ENCODE results near the gene PKDREJ. TPM values are rescaled to one million over a fixed set of nuclear protein-coding genes. Genes with fewer than 3 reads are reported as not detected.

PKDREJ gene
- total RNA-seq, 2 donors from 2014 or later = under 0.01 to 0.33 TPM

DNA sequence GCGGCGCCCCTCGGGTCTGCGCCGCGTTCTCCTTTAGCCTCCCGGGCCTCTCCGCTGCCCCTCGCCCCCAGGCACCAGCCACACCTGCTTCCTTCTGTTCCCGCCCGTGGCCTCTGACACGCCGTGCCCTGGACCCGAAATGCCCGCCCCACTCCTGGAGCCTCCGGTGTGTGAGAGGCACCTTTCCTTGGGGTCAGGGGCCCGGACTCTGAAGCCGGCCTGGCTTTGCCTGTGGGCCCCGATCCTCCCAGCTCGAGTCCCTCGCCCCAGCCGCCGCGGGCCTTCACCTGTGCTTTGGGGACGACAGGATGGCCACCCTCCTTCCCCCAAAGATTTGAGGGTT lies 12.4 kb downstream of the PKDREJ start:
- DNase-seq (peak in 1 of 4 donors; percentile 20), ATAC-seq (peak; percentile 12)
- Histone ChIP-seq H3K4me3 (peak overlapping the region; percentile 57 to 74), H3K27ac (peak overlapping the region in 3 of 4 donors; percentile 76 to 87 (median 85)), H3K4me1 (peaks cover 17% of the 10 kb centered on the region), H3K27me3 (no peaks in the 10 kb centered on the region), H3K36me3 (replicated peaks in 1 of 2; ENCODE audit: insufficient read depth in 1 of 2, low read depth in 2 of 2) (no peaks in the 10 kb centered on the region), H3K9me3 (no peaks in the 10 kb centered on the region)
- no peak for TF ChIP-seq POLR2A (IDR thresholded peaks at IDR 0.05)
- TF ChIP-seq CTCF (IDR thresholded peaks at IDR 0.05) = no peak
- intact Hi-C loops (cut with DNase I) = no loop called here
- WGBS, 2 donors = 0 to 8% methylated on average over 6 to 24 of the region's 25 CpGs

DNA sequence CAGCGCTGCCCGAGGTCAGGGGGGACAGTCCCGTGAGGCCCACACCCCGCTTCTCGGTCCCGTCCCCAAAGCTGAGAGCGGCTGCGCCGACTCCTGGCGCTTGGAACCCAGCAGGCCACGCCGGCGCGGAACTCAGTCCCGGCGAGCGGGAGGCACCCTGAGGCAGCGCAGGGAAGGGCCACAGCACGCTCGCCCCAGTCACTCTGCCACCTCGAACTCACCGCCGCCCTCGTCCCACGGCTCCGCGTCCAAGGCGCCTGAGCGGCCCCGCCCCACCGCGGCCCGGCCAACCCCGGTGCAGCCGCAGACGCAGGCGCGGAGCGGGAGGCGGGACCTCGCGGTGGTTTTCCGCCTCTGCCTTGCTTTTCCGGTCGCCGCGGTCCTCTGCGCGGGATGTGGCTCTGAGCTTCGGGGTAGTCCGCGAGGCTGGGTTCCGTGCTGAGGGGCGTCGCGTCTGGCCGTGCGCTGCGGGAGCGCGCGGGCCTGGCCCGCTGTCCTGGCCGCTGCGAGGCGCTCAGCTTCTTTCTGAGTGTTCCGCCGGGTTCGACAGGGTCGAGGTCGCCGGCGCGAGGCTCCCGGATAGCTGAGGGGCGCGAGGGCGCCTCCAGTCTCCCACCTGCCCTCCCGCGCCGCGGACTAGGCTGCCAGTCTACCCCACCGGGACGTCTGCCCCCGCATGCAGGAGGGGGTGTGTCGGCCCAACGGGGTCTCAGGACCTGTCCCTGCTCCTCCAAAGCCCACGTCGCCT lies 12.9 kb downstream of the PKDREJ start, which contains the start of gene CDPF1:
Gene CDPF1 (minus strand): TSS at position 259 of the 748 bp plus-strand sequence. CDS start 2,009 bp downstream, outside the sequence.
- Histone ChIP-seq H3K9me3 (no peaks in the 10 kb centered on the region), H3K27ac (peak within 1 kb of the TSS; percentile 59 to 87 (median 80)), H3K4me1 (peaks cover 23% of the 10 kb centered on the region), H3K4me3 (peak within 1 kb of the TSS; percentile 57 to 74), H3K27me3 (no peaks in the 10 kb centered on the region), H3K36me3 (replicated peaks in 1 of 2; ENCODE audit: insufficient read depth in 1 of 2, low read depth in 2 of 2) (no peaks in the 10 kb centered on the region)
- peak in 3 of 7 experiments; percentile 2 to 21 (median 9) for TF ChIP-seq CTCF (IDR thresholded peaks at IDR 0.05)
- TF ChIP-seq POLR2A (IDR thresholded peaks at IDR 0.05) = peak; percentile 71 to 81 (median 74)
- ATAC-seq = peak; percentile 96
- intact Hi-C loops (cut with DNase I) = no loop called here
- peak; percentile 90 to 93 (median 91) for DNase-seq
- 1 to 3% methylated on average over 17 to 88 of the region's 89 CpGs for WGBS, 2 donors

DNA sequence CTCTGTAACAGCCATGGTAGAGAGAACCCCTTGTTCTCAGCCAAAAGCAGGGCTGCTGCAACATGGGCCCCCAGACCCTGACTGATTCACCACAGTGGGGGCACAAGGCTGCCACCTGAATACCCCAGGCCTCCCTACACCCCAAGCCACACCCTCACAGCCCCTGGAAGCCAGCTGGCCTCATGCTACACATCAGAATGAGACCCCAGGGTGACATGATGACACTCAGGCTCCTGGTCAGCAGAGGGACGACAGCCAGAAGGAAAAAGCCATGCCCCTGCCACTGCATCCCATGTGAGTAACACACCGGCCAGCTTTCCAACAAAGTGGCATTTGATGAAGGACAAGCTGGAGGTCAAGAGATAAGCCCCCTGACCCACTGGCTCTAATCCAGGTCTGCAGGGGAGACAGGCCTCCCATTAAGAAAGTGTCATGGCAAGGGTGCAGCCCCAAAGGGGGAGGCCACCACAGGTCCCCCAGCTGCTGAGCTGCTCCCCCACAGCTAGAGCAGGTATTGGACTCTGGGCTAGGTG lies 15.6 kb downstream of the PKDREJ start:
- no peak overlapping the region for H3K4me3 ChIP-seq
- ATAC-seq (no peak), DNase-seq (no peak)
- no peaks in the 10 kb centered on the region for H3K9me3 ChIP-seq
- no peak for TF ChIP-seq POLR2A (IDR thresholded peaks at IDR 0.05)
- no peak for TF ChIP-seq CTCF (IDR thresholded peaks at IDR 0.05)
- peaks cover 25% of the 10 kb centered on the region for H3K4me1 ChIP-seq
- 67 to 80% methylated on average over 1 to 2 of the region's 2 CpGs for WGBS, 2 donors
- H3K36me3 ChIP-seq (replicated peaks in 1 of 2; ENCODE audit: insufficient read depth in 1 of 2, low read depth in 2 of 2) = no peaks in the 10 kb centered on the region
- no peaks in the 10 kb centered on the region for H3K27me3 ChIP-seq
- H3K27ac ChIP-seq = no peak overlapping the region
- intact Hi-C loops (cut with DNase I) = loop anchor here (10.0 kb wide), 1 partner anchor 93 kb away; the partner anchor contains the start of gene PPARA

- ATAC-seq (no peak), DNase-seq (no peak)
Observed at GRCh38 chr22:46246178-46246577, 17.0 kb downstream of the PKDREJ start.

More at GRCh38 chr22:46246178-46246577, 17.0 kb downstream of the PKDREJ start:
- Histone ChIP-seq H3K9me3 (no peaks in the 10 kb centered on the region), H3K27me3 (no peaks in the 10 kb centered on the region), H3K27ac (no peak overlapping the region), H3K4me3 (no peak overlapping the region), H3K36me3 (replicated peaks in 1 of 2; ENCODE audit: insufficient read depth in 1 of 2, low read depth in 2 of 2) (no peaks in the 10 kb centered on the region), H3K4me1 (peaks cover 24% of the 10 kb centered on the region)
- intact Hi-C loops (cut with DNase I) = loop anchor here (10.0 kb wide), 1 partner anchor 91 kb away; the partner anchor contains the start of gene PPARA
- WGBS, 2 donors = 87 to 94% methylated on average over 10 of the region's 10 CpGs
- TF ChIP-seq POLR2A (IDR thresholded peaks at IDR 0.05) = no peak
- TF ChIP-seq CTCF (IDR thresholded peaks at IDR 0.05) = no peak

All from body of pancreas (tissue), 4 donors.